ENCODE data around the gene MYO5C.

DNA sequence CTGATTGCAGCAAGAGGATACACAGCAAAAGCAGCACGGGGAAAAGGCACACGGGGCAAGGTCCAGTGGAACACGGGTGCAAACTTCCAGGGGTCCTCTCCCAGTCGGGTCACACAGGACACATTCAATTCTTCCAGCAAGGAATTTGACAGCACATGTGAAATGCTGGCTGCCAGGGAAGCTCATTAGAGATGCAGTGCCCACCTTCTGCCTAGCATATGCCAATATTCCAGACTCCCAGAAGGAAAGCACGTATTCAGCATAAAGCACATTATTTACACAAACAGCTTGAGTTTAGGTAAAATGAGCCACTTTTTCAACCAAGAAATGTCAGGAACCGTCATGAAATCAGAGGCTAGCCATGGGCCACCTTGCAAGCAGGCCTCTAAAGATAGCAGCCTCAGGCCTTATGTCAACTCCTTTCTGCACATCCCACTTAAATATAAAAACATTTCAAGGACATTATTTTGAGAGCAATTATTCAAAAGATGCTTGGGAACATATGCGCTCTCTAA, 19.3 kb downstream of the MYO5C start:
- TF ChIP-seq TAF15 (IDR thresholded peaks at IDR 0.05; ENCODE audit: low read depth, low read length, poor library complexity, severe bottlenecking) (no peak), RELA (CRISPR knock-in tag; IDR thresholded peaks at IDR 0.05) (no peak)
- TF ChIP-seq, protein P1, sequence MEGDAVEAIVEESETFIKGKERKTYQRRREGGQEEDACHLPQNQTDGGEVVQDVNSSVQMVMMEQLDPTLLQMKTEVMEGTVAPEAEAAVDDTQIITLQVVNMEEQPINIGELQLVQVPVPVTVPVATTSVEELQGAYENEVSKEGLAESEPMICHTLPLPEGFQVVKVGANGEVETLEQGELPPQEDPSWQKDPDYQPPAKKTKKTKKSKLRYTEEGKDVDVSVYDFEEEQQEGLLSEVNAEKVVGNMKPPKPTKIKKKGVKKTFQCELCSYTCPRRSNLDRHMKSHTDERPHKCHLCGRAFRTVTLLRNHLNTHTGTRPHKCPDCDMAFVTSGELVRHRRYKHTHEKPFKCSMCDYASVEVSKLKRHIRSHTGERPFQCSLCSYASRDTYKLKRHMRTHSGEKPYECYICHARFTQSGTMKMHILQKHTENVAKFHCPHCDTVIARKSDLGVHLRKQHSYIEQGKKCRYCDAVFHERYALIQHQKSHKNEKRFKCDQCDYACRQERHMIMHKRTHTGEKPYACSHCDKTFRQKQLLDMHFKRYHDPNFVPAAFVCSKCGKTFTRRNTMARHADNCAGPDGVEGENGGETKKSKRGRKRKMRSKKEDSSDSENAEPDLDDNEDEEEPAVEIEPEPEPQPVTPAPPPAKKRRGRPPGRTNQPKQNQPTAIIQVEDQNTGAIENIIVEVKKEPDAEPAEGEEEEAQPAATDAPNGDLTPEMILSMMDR (CRISPR knock-in tag; IDR thresholded peaks at IDR 0.05), result no peak
